Measurements from ENCODE around the gene SMARCC2.
"Not testable (repeated sequence)": the region's sequence is repeated elsewhere in the genome, so short reads cannot be mapped to it uniquely, and the experiment has no call there.

The SMARCC2 gene

DNA sequence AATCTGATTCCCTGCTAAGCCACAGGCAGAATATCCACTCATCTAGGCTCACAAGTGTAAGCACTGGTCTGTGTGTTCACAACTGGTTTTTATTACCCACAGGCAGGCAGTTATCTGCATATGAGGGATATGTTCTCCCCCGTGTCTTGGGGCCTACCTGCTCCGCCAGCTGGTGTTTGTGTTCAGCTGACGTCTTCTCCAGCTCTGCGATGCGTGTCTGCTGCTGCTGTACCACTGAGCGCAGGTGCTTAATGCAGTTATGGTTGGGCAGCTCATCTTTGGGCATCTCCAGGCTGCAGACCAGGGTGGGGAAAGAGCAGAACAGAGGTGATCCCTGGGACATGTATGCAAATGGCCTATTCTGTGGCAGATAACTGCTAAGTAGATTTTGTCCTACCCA lies 18.7 kb upstream of the SMARCC2 start:
- DNase-seq (ENCODE audit: low read depth), result no peak

DNA sequence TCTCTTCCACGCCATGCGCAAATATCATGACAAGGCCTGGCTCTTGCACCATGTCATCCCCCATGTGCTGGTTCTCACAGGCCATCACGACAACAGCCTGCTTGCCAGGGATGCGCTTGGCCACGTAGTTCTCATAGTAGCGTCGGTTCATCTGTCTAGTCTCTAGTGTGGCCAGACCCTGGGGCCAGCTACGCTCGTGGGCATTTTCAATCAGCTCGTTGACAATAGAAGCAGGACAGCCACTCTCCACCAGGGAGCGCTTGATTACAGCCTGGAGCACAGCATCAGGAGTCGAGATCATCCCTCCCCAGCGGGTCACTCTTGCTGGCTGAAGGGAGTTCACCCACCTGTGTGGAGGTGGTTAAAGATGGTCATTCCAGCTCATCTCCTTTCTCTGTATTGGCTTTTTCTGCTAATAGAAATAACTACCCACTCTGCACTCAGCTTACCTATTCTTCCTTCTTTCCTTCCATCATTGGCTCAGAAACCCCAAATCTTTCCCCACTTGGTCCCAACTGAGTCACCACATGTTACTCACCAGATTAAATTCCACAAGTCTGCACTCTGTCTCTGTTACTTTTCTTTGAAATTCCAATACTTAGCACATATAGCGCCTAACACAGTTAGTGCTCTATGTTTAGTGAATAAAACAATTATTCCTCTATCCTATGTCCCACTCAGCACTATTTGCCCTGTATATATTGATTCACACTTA lies 17.3 kb upstream of the SMARCC2 start:
- no peak for DNase-seq (ENCODE audit: low read depth)

- no peak for DNase-seq (ENCODE audit: low read depth)
Observed at GRCh38 chr12:56205445-56205844, 16.2 kb upstream of the SMARCC2 start.

GRCh38 chr12:56204275-56204674 lies 15.0 kb upstream of the SMARCC2 start:
- no peak for DNase-seq (ENCODE audit: low read depth)

DNA sequence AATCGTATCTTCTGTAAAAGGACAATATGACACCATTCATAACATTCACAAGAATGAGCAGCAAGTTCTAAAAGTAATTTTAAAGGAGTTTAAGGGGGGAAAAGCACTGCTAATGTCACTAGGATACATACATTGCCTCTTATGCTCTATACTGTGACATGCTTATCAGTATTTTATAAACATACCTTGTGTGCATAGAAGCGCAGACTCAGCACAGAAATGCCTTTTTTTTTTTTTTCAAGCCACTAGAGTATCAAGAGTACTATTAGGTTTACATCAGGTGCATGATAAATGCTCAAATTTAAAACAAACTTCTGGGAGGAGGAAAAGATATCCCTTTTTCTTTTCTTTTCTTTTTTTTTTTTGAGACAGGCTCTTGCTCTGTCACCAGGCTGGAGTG lies 13.6 kb upstream of the SMARCC2 start:
- no peak for DNase-seq (ENCODE audit: low read depth)

DNA sequence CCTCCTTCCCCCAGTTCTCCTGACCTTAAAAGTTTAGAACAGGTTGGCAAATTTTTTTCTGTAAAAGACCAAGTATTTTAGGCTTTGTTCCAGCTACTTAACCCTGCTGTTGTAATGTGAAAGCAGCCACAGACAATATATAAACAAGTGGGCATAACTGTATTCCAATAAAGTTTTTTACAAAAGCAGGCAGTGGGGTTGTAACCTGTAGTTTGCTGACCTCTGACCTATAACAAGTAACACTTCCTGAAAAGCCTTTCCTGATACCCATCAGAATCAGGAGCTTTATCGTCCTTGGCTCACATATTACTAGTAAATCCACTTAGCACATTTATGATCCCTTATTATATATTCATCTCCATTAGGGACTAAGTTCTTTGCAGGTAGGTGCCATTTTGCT lies 13.1 kb upstream of the SMARCC2 start:
- no peak for DNase-seq (ENCODE audit: low read depth)

DNA sequence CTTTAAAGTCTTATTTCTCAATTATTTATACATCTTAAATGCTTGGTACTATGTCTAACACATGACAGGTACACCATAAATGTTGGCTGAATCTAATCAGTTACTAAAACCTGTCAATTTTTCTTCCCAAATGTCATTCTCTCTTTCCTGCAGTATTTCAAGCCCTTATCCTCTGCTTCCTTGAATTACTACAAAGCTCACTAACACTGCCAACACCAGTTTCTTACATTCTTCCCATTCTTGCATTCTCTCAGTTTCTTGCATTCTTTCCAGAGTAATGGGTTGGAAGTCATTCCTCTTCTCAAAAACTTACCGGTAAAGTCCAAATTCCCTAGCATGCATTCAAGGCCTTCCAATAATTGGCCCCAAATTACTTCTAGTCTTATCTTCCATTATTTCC lies 9.6 kb upstream of the SMARCC2 start:
- no peak for DNase-seq (ENCODE audit: low read depth)

- DNase-seq (ENCODE audit: low read depth), result no peak
Observed at GRCh38 chr12:56197921-56198635, 8.8 kb upstream of the SMARCC2 start.

GRCh38 chr12:56196818-56197550 lies 7.7 kb upstream of the SMARCC2 start:
- not testable (repeated sequence) for DNase-seq (ENCODE audit: low read depth)

- peak; percentile 47 for DNase-seq (ENCODE audit: low read depth)
Observed at GRCh38 chr12:56193025-56193578, 3.8 kb upstream of the SMARCC2 start.

DNA sequence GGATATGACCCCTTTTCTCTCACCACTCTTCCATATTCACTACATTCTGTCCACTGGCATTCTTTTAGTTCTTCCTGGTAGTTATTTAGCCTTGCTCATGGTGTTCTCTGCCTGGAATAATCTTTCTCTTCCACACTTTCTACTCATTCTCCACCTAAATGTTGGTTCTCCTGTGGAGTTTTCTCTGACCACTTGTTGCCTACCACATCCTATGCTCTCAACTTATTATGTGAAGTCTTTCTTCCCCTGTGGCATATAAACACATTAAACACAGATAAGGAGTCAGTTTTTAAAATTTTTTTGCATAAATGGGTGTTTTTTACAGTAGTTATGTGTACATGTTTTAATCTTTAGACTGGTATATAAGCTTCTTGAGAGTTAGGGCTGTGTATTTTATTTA lies 3.3 kb upstream of the SMARCC2 start:
- no peak for DNase-seq (ENCODE audit: low read depth)

GRCh38 chr12:56190695-56191155 lies 1.4 kb upstream of the SMARCC2 start:
- no peak for DNase-seq (ENCODE audit: low read depth)

- peak; percentile 76 for DNase-seq (ENCODE audit: low read depth)
Observed at GRCh38 chr12:56189918-56190694, 823 bp upstream of the SMARCC2 start.

DNA sequence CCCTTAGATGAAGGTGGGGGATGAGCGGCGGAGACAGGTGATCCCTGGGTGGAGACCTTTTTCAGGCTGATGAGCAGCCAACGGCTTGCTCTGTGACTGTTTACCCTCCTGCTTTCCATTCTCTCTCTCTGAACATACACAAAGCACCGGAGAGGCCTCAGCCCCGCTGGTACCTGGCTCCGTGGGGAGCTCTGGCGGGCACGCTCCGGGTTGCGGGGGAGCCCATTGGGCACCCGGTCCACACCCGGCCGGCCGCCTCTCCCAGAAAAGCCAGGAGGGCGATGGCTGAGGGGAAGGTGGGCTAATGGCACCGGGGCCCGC lies 545 bp downstream of the SMARCC2 start:
- no peak for DNase-seq (ENCODE audit: low read depth)

GRCh38 chr12:56188131-56188777 lies 1.0 kb downstream of the SMARCC2 start:
- DNase-seq (ENCODE audit: low read depth), result no peak

DNA sequence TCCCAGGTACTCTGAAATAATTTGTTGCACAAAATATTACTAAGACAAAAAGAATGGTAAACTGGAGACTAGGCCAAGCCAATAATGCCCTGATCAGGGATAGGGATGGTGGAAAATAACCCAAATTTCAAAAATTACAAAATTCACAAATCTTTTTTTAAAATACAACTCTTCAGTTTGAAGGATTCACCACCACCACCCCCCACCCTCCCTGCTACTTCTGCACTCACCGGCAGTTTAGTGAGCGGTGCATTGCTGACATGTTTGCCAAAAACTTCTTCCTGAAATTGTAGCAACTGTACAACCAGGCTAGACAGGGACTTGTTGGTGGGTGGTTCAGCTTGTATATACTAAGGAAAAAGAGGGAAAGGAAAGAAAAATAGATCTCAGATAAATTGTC lies 2.3 kb downstream of the SMARCC2 start:
- DNase-seq (ENCODE audit: low read depth), result no peak

GRCh38 chr12:56178347-56178746 lies 10.9 kb downstream of the SMARCC2 start:
- no peak for DNase-seq (ENCODE audit: low read depth)

DNA sequence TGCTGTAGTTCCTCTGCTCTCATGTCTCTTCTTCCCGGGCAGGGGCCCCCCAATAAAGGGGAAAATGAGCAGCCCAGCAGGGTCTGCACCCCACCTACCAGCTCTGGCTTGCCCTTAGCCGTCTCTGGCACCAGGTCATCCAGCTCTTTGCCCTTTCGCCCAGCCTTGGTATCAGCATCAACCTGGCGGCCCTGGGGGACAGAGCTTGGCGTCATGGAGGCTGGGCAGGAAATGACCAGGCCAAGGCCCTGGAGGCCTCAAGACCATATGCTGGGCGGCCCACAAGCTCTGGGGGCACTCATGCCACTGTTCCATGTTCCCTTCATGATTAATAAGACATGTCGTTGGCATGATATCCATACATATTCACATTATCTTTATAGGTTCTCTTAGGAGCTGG lies 16.4 kb downstream of the SMARCC2 start:
- no peak for DNase-seq (ENCODE audit: low read depth)

GRCh38 chr12:56169229-56169759 lies 20.0 kb downstream of the SMARCC2 start:
- no peak for DNase-seq (ENCODE audit: low read depth)

DNA sequence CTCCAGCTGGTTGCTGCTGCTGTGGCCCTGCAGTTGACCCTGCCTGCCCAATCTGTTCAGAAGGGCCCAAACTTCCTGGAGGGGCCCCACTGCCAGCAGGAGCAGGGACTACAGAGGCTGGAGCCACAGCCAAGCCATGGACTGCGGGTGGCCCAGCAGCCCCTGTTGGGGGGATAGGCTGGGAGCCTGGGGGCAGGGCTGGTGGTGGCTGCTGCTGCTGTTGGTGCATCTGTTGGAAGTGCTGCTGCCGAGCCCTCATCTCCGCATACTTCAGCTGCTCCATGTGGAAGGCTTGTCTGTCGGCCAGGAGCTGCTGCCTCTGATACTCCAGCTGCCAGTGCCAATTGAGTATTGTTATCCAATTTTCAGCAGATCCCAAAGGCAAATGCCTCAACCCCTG lies 23.9 kb downstream of the SMARCC2 start:
- no peak for DNase-seq (ENCODE audit: low read depth)

GRCh38 chr12:56164345-56164729 lies 24.9 kb downstream of the SMARCC2 start:
- DNase-seq (ENCODE audit: low read depth), result no peak

Data from stimulated activated CD8-positive, alpha-beta memory T cell treated with anti-CD3 and anti-CD28 coated beads, Interleukin-4, amount 100 ng/mL, for 24 hours (primary cell).